AML-193 (cell line): ENCODE measurements around the gene SRSF7.

Experiments
- DNase-seq, 2 experiments: peaks; one replicate each; lab custom pipeline; 2025; lab: John Stamatoyannopoulos, UW

SRSF7 gene

GRCh38 chr2:38701542-38701941 is 49.6 kb downstream of the SRSF7 start:
- DNase-seq: no peak

- DNase-seq: no peak
Observed at GRCh38 chr2:38700881-38701458, 50.2 kb downstream of the SRSF7 start.

- DNase-seq: no peak
Observed at GRCh38 chr2:38700113-38700785, 50.9 kb downstream of the SRSF7 start.

GRCh38 chr2:38698467-38699003 is 52.6 kb downstream of the SRSF7 start:
- no peak for DNase-seq

- DNase-seq: no peak
Observed at GRCh38 chr2:38697116-38697840, 53.9 kb downstream of the SRSF7 start.
